ENCODE results near the gene OSCP1.

Gene OSCP1

GRCh38 chr1:36372617-36373016 lies 77.6 kb downstream of the OSCP1 start:
- TF ChIP-seq CTCF (IDR thresholded peaks at IDR 0.05; ENCODE audit: low read depth, low read length), result no peak
- in situ Hi-C loops (cut with HindIII; ENCODE audit: low sequenced_read_pairs), result no loop called here
- no peak overlapping the region for H3K4me3 ChIP-seq (ENCODE audit: low read depth, low read length)
- DNase-seq (ENCODE audit: low read depth, low spot score), result peak; percentile 10

GRCh38 chr1:36369061-36369861 lies 81.0 kb downstream of the OSCP1 start:
- peak; percentile 60 for DNase-seq (ENCODE audit: low read depth, low spot score)
- no peak overlapping the region for H3K4me3 ChIP-seq (ENCODE audit: low read depth, low read length)
- in situ Hi-C loops (cut with HindIII; ENCODE audit: low sequenced_read_pairs), result no loop called here
- TF ChIP-seq CTCF (IDR thresholded peaks at IDR 0.05; ENCODE audit: low read depth, low read length), result peak; percentile 93
